ENCODE data around the gene ZNF518B. TPM values are rescaled to one million over a fixed set of nuclear protein-coding genes. Genes with fewer than 3 reads are reported as not detected.
A peak's percentile ranks its signal among the peaks of the same experiment; 100 is the strongest.

Gene ZNF518B
- total and polyA plus RNA-seq, 12 donors = 2.6 to 45.1 (median 20.3) TPM

- no peak for DNase-seq
- no peaks in the 10 kb centered on the region for H3K36me3 ChIP-seq (replicated peaks in 1 of 2)
- no peaks in the 10 kb centered on the region for H3K9me3 ChIP-seq (replicated peaks in 1 of 3)
- TF ChIP-seq POLR2A (IDR thresholded peaks at IDR 0.05) (no peak), CTCF (IDR thresholded peaks at IDR 0.05) (no peak)
- no peak overlapping the region for H3K27ac ChIP-seq
- H3K27me3 ChIP-seq = no peaks in the 10 kb centered on the region
- H3K4me3 ChIP-seq = no peak overlapping the region
- WGBS, 4 donors = 56 to 74% (median 70%) methylated on average over 5 of the region's 5 CpGs
- H3K4me1 ChIP-seq (replicated peaks in 1 of 2) = no peaks in the 10 kb centered on the region
- intact Hi-C loops (cut with DNase I) = no loop called here
These were observed 8.9 kb upstream of the ZNF518B start for GRCh38 chr4:10466161-10466560.

- no peak overlapping the region for H3K27ac ChIP-seq
- no peaks in the 10 kb centered on the region for H3K4me1 ChIP-seq (replicated peaks in 1 of 2)
- no peaks in the 10 kb centered on the region for H3K27me3 ChIP-seq
- H3K9me3 ChIP-seq (replicated peaks in 1 of 3) = no peaks in the 10 kb centered on the region
- H3K4me3 ChIP-seq = no peak overlapping the region
- intact Hi-C loops (cut with DNase I) = no loop called here
- DNase-seq = no peak
- H3K36me3 ChIP-seq (replicated peaks in 1 of 2) = no peaks in the 10 kb centered on the region
- WGBS, 4 donors = 92 to 100% (median 94%) methylated on average over 4 of the region's 4 CpGs
- no peak for TF ChIP-seq CTCF (IDR thresholded peaks at IDR 0.05)
- no peak for TF ChIP-seq POLR2A (IDR thresholded peaks at IDR 0.05)
These were observed 5.7 kb upstream of the ZNF518B start for GRCh38 chr4:10462876-10463275.

- 52 to 53% (median 52%) methylated on average over 26 to 27 of the region's 27 CpGs for WGBS, 4 donors
- no peaks in the 10 kb centered on the region for H3K36me3 ChIP-seq (replicated peaks in 1 of 2)
- H3K27me3 ChIP-seq = no peaks in the 10 kb centered on the region
- peak overlapping the region in 2 of 4 donors; percentile 2 to 38 for H3K4me3 ChIP-seq
- no peak overlapping the region for H3K27ac ChIP-seq
- no peaks in the 10 kb centered on the region for H3K9me3 ChIP-seq (replicated peaks in 1 of 3)
- no peak for DNase-seq
- intact Hi-C loops (cut with DNase I) = no loop called here
- H3K4me1 ChIP-seq (replicated peaks in 1 of 2) = no peaks in the 10 kb centered on the region
- TF ChIP-seq CTCF (IDR thresholded peaks at IDR 0.05) = no peak
- TF ChIP-seq POLR2A (IDR thresholded peaks at IDR 0.05) = no peak
These were observed 4.7 kb upstream of the ZNF518B start for GRCh38 chr4:10461850-10462400.

GRCh38 chr4:10461091-10461849, 4.0 kb upstream of the ZNF518B start:
- WGBS, 4 donors = 4 to 10% (median 7%) methylated on average over 34 to 72 of the region's 72 CpGs
- no peaks in the 10 kb centered on the region for H3K27me3 ChIP-seq
- no peak overlapping the region for H3K27ac ChIP-seq
- H3K4me3 ChIP-seq = peak overlapping the region in 2 of 4 donors; percentile 2 to 38
- peaks cover 3 to 4% of the 10 kb centered on the region in 2 donors for H3K4me1 ChIP-seq (replicated peaks in 1 of 2)
- no peaks in the 10 kb centered on the region for H3K36me3 ChIP-seq (replicated peaks in 1 of 2)
- peak; percentile 50 to 97 (median 76) for TF ChIP-seq CTCF (IDR thresholded peaks at IDR 0.05)
- TF ChIP-seq POLR2A (IDR thresholded peaks at IDR 0.05) = no peak
- no peaks in the 10 kb centered on the region for H3K9me3 ChIP-seq (replicated peaks in 1 of 3)
- intact Hi-C loops (cut with DNase I) = no loop called here
- DNase-seq = peak; percentile 23 to 72 (median 51)

Measured in adrenal gland (tissue), 12 donors.